Measurements from ENCODE around the gene CLIC4. TPM values are rescaled to one million over a fixed set of nuclear protein-coding genes. Genes with fewer than 3 reads are reported as not detected.

The CLIC4 gene
- polyA plus RNA-seq, 1 experiment = 561 TPM

DNA sequence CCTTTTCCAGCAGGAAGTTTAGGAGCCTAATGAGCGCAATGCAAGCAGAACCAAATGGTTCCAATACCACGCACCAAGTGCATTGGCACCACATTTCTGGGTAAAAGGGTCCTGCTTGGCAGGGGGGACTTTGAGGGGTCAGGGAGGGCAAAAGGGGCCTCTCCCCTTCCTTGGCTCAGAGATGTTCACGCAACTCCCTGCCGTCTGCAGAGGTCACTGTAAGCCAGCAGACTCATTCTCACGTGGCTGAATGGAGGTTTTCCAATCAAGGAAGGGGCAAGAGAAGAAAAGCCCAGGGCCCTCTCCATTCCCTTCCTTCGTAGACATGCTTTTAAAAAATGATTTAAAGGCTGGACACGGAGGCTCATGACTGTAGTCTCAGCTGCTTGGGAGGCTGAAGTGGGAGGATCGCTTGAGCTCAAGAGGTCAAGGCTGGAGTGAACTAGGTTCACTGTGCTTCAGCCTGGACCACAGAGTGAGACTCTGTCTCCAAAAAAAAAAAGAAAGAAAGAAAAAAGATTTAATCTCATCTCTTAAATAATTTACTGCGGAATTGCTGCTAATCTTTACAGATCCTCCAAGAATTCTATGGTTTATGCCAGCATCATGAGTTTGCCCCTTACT lies 104.5 kb downstream of the CLIC4 start:
- DNase-seq (ENCODE audit: low read depth, low spot score) = no peak
- CTCF ChIA-PET = interaction anchor here (0.7 to 1.4 kb wide), 5 partner anchors 15 to 355 kb away, joined by 3 to 4 read pairs (median 3); no protein-coding TSS in a partner anchor

DNA sequence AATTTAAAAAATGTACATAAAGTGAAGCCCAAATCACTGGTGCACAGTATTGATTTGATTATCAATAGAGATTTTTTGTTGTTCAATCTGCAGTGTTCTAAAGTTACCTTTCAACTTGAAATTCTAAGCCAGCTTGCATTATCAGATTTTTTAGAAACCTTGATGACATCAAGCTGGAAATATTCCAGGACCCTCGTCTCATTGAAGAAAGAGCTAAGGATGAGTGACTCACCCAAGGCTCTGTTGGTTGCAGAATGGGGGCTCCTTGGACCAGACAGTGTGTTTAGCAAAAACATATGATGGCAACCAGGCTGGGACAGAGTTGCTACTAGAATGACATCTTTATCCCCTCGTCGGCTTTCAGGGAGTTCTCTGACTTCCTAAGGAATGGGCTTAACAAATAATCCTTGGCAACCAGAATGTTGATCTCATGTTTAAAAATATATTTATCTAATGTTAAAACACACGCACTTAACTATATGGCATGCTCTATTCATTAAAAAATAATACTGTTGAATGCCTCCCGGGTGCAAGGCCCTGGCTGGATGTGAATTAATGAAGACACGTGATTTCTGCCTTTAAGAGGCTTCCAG lies 105.2 kb downstream of the CLIC4 start:
- CTCF ChIA-PET = interaction anchor here (0.7 to 1.6 kb wide), 6 partner anchors 15 to 354 kb away, joined by 3 to 4 read pairs (median 3); no protein-coding TSS in a partner anchor
- no peak for DNase-seq (ENCODE audit: low read depth, low spot score)
- H3K9me3 ChIP-seq (ENCODE audit: control insufficient read depth, insufficient read depth, low read length) = no peaks in the 10 kb centered on the region; the same call in 1 of the 2 replicates
- H3K27ac ChIP-seq (ENCODE audit: low read depth, low read length) = no peak overlapping the region
- H3K4me3 ChIP-seq (ENCODE audit: low read depth, low read length) = no peak overlapping the region
- POLR2A ChIA-PET = no interaction called here
- H3K27me3 ChIP-seq (ENCODE audit: control insufficient read depth, insufficient read depth, low read length) = no peaks in the 10 kb centered on the region
- TF ChIP-seq, protein P1, sequence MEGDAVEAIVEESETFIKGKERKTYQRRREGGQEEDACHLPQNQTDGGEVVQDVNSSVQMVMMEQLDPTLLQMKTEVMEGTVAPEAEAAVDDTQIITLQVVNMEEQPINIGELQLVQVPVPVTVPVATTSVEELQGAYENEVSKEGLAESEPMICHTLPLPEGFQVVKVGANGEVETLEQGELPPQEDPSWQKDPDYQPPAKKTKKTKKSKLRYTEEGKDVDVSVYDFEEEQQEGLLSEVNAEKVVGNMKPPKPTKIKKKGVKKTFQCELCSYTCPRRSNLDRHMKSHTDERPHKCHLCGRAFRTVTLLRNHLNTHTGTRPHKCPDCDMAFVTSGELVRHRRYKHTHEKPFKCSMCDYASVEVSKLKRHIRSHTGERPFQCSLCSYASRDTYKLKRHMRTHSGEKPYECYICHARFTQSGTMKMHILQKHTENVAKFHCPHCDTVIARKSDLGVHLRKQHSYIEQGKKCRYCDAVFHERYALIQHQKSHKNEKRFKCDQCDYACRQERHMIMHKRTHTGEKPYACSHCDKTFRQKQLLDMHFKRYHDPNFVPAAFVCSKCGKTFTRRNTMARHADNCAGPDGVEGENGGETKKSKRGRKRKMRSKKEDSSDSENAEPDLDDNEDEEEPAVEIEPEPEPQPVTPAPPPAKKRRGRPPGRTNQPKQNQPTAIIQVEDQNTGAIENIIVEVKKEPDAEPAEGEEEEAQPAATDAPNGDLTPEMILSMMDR (IDR thresholded peaks at IDR 0.05; ENCODE audit: low read depth, low read length) = no peak

More for the DNA sequence above, 104.5 kb downstream of the CLIC4 start:
- TF ChIP-seq, protein P1 (IDR thresholded peaks at IDR 0.05; ENCODE audit: low read depth, low read length) = 0 out of 2 replicates have a peak, but pooled peaks have one; percentile 14
- Histone ChIP-seq H3K27me3 (ENCODE audit: control insufficient read depth, insufficient read depth, low read length) (no peaks in the 10 kb centered on the region), H3K9me3 (ENCODE audit: control insufficient read depth, insufficient read depth, low read length) (no peaks in the 10 kb centered on the region; the same call in 1 of the 2 replicates), H3K27ac (ENCODE audit: low read depth, low read length) (no peak overlapping the region), H3K4me3 (ENCODE audit: low read depth, low read length) (no peak overlapping the region)
- POLR2A ChIA-PET = interaction anchor here (0.7 kb wide), 1 partner anchor 228 kb away, joined by 3 read pairs; no protein-coding TSS in a partner anchor

DNA sequence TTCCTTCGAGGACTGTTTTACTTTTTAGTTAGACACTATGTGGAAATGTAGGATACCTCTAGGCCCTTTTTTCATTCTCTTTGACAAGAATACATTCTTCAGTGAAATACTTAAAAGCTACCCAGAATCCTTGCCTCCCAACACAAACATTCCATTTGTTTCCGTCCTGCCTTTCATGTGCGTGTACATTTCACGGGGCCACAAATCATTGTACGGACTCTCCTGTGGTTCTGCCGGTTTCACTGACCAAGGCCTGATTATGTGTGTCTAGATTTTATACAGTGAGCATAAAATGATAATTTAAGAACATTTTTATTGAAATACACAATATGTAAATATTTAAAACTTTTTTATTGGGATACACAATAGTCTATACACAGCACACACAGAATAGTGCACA lies 108.4 kb downstream of the CLIC4 start:
- no peak overlapping the region for H3K27ac ChIP-seq (ENCODE audit: low read depth, low read length)
- TF ChIP-seq, protein P1 (IDR thresholded peaks at IDR 0.05; ENCODE audit: low read depth, low read length) = no peak
- POLR2A ChIA-PET = interaction anchor here (0.7 kb wide), 1 partner anchor 1303 kb away, joined by 6 read pairs; no protein-coding TSS in a partner anchor
- CTCF ChIA-PET = no interaction called here
- peaks cover 10% of the 10 kb centered on the region for H3K27me3 ChIP-seq (ENCODE audit: control insufficient read depth, insufficient read depth, low read length)
- DNase-seq (ENCODE audit: low read depth, low spot score) = no peak
- H3K9me3 ChIP-seq (ENCODE audit: control insufficient read depth, insufficient read depth, low read length) = no peaks in the 10 kb centered on the region
- H3K4me3 ChIP-seq (ENCODE audit: low read depth, low read length) = no peak overlapping the region

DNA sequence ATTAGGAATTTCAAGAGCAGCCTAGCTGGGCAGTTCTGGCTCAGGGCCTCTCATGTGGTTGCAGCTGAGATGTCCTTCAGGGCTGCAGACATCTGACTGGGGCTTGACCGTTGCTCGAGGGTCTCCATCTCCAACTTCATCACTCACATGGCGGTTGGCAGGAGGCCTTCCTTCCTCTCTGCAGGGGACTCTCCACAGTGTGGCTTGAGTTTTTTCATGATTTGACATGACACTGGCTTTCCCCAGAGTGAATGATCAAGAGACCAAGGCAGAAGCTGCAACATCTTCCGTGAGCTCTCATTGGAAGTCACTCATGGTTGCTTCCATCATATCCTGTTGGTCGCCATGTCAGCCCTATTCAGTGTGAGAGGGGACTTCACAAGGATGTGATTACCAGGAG lies 110.2 kb downstream of the CLIC4 start:
- no peak for DNase-seq (ENCODE audit: low read depth, low spot score)

More for the DNA sequence above, 110.2 kb downstream of the CLIC4 start:
- peaks cover 10% of the 10 kb centered on the region for H3K27me3 ChIP-seq (ENCODE audit: control insufficient read depth, insufficient read depth, low read length)
- H3K27ac ChIP-seq (ENCODE audit: low read depth, low read length) = no peak overlapping the region
- CTCF ChIA-PET = interaction anchor here (0.9 kb wide), 1 partner anchor 246 kb away, joined by 3 read pairs; no protein-coding TSS in a partner anchor
- H3K4me3 ChIP-seq (ENCODE audit: low read depth, low read length) = no peak overlapping the region
- TF ChIP-seq, protein P1 (IDR thresholded peaks at IDR 0.05; ENCODE audit: low read depth, low read length) = no peak
- no peaks in the 10 kb centered on the region for H3K9me3 ChIP-seq (ENCODE audit: control insufficient read depth, insufficient read depth, low read length)
- POLR2A ChIA-PET = interaction anchor here (0.7 kb wide), 1 partner anchor 1511 kb away, joined by 5 read pairs; the partner anchor contains the start of gene HNRNPR

Data from AG04450 (cell line).